Aorta (tissue), 5 donors: ENCODE results near the gene RFTN1. TPM values are rescaled to one million over a fixed set of nuclear protein-coding genes. Genes with fewer than 3 reads are reported as not detected.
A peak's percentile ranks its signal among the peaks of the same experiment; 100 is the strongest.

ENCODE experiments used
- ATAC-seq: fragments of 200-7000 bp; cut with Tn5 transposase; one replicate; pipeline ENCODE4 v1.9.1; 2022; ENCODE audit warnings: moderate library complexity; ENCODE audit not compliant: low FRiP score
- DNase-seq, 2 donors: peaks; one replicate each; pipeline ENCODE4 v3.0.0-alpha.2; 2020
- H3K27ac ChIP-seq, 2 donors: one replicate each; pipeline ENCODE4 v1.5.1; 2013; ENCODE audit warnings: low read length in 2 of 2, mild to moderate bottlenecking in 2 of 2, moderate library complexity in 2 of 2, control low read depth in 1 of 2, inconsistent platforms in 1 of 2, low read depth in 1 of 2
- H3K27me3 ChIP-seq, 2 donors: one replicate each; pipeline ENCODE4 v1.6.1; 2013; ENCODE audit warnings: control low read depth in 1 of 2, low read length in 1 of 2, mild to moderate bottlenecking in 1 of 2, moderate library complexity in 1 of 2; ENCODE audit not compliant: insufficient read depth in 2 of 2, control insufficient read depth in 1 of 2
- H3K36me3 ChIP-seq, 2 donors: one replicate each; pipeline ENCODE4 v1.6.1; 2013; ENCODE audit warnings: control low read depth in 1 of 2, low read length in 1 of 2, mild to moderate bottlenecking in 1 of 2; ENCODE audit not compliant: insufficient read depth in 2 of 2, control insufficient read depth in 1 of 2
- H3K4me1 ChIP-seq, 2 donors: one replicate each; pipeline ENCODE4 v1.6.1; 2013; ENCODE audit warnings: low read length in 2 of 2, control low read depth in 1 of 2, mild to moderate bottlenecking in 1 of 2, moderate library complexity in 1 of 2; ENCODE audit not compliant: insufficient read depth in 2 of 2, control insufficient read depth in 1 of 2
- H3K4me3 ChIP-seq, 2 donors: one replicate each; pipeline ENCODE4 v1.5.1; 2013; ENCODE audit warnings: low read length in 2 of 2, control low read depth in 1 of 2, mild to moderate bottlenecking in 1 of 2
- H3K9me3 ChIP-seq: one replicate; pipeline ENCODE4 v1.6.1; 2013; ENCODE audit warnings: mild to moderate bottlenecking, low read length; ENCODE audit not compliant: control insufficient read depth
- WGBS, 2 donors: extraction: QIAGEN DNeasy Blood & Tissue Kit; methylation state at CpG; one replicate each; pipeline ENCODE4 v1.1.7; 2013; 5-methylcytosine and 5-hydroxymethylcytosine counted together
- intact Hi-C, 2 donors: fragments of 100-400 bp; cut with DNase I; formaldehyde crosslinking; loops; one replicate each; pipeline versions ENCODE4 v1.14.2 to v1.15.0; 2022
- polyA plus RNA-seq, 2 donors: library from polyadenylated mRNA; stranded (reverse); fragments of 200-250 nt; gene quantifications; one replicate each; pipeline ENCODE4 v1.2.3, GENCODE V29; 2013
- total RNA-seq, 2 donors: library from RNA; stranded (reverse); fragmentation: NEBNext Ultra II Directional; extraction: Animal tissue kit (Norgen Biotek cat#: 25700); gene quantifications; one replicate each; pipeline ENCODE4 v1.2.1, GENCODE V29; 2021
- donor health status: healthy with polysubstance abuse.
- donor health status: Bipolar disorder and iron deficiency.
- donor health status: DM: no; HTN: no; CAD: no.
- donor health status: DM: no; HTN: no; CAD: no.
- donor health status: DM: yes; HTN: yes; CAD: no.

Gene RFTN1
- total and polyA plus RNA-seq, 4 donors = 12.7 to 119 (median 59.4) TPM

DNA sequence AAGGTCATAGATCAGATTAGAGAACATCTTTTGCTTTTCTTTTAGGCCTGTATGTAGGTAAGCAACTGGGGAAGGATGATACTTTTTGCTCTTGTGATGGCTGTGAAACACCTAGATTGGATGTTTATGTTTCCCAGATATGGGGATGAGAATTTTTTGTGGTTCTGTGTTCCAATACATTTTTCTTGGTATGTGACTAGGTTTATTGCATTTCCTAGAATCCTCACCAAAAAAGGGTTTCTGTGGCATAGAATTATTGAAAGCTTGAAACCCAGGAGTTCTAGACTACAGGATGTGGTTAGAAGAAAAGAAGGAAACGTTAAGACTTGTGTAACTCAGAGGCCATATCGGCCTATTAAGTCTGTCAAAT lies 222.7 kb downstream of the RFTN1 start:
- no peak for DNase-seq
- Histone ChIP-seq H3K4me1 (no peaks in the 10 kb centered on the region), H3K36me3 (peaks cover 0 to 2% of the 10 kb centered on the region in 2 donors), H3K27ac (no peak overlapping the region), H3K27me3 (no peaks in the 10 kb centered on the region), H3K9me3 (no peaks in the 10 kb centered on the region), H3K4me3 (no peak overlapping the region)
- no peak for ATAC-seq
- 66 to 70% methylated on average over 2 of the region's 2 CpGs for WGBS, 2 donors
- intact Hi-C loops = loop anchor here (1.0 to 10.0 kb wide), 2 partner anchors 224 to 259 kb away; partner anchors contain the start of gene RFTN1 (in 1 of the 2)

DNA sequence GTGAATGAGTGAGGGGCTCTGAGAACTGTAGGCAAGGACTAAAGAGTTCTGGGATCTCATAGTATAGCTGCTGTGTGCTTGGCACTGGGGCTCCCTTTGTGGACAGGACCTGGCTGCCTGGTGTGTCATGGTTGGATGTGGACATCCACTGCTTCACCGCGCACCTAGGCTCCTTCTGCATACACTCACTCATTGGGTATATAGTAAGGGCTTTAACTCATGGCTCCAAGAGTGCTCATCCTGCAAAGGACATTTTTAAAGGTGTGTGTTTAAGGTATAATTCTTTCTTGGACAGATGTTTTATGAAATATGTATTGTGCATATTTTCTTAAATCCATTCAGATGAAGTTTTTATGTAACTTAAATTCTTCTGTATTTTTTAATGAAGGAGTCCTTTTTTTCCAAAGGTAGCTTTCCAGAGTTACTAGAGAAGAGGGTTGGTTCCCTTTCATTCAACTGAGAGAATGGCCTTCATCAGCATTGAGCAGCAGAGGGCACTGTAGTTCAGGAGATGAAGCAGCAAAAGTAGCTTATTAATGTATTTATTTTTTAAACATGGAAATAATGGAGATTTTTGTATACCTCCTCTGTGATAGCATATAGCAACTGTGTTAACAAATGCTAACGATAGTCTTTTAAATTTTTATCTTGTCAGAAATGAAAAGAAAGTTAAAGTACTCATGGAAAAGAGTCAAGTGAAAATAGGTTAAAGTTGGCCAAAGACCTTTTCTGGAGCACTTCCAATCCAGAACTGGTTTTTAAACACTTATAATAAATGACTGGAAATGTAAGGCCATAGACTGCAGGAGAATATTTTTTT lies 223.3 kb downstream of the RFTN1 start:
- Histone ChIP-seq H3K4me1 (no peaks in the 10 kb centered on the region), H3K9me3 (no peaks in the 10 kb centered on the region), H3K27ac (no peak overlapping the region), H3K36me3 (peaks cover 0 to 2% of the 10 kb centered on the region in 2 donors), H3K27me3 (no peaks in the 10 kb centered on the region), H3K4me3 (no peak overlapping the region)
- intact Hi-C loops = loop anchor here (1.0 to 10.0 kb wide), 2 partner anchors 225 to 260 kb away; partner anchors contain the start of gene RFTN1 (in 1 of the 2)
- ATAC-seq (peak; percentile 77), DNase-seq (peak in 1 of 2 donors; percentile 51)
- whole genome bisulfite sequencing, 2 donors = 58 to 67% methylated on average over 3 of the region's 3 CpGs

DNA sequence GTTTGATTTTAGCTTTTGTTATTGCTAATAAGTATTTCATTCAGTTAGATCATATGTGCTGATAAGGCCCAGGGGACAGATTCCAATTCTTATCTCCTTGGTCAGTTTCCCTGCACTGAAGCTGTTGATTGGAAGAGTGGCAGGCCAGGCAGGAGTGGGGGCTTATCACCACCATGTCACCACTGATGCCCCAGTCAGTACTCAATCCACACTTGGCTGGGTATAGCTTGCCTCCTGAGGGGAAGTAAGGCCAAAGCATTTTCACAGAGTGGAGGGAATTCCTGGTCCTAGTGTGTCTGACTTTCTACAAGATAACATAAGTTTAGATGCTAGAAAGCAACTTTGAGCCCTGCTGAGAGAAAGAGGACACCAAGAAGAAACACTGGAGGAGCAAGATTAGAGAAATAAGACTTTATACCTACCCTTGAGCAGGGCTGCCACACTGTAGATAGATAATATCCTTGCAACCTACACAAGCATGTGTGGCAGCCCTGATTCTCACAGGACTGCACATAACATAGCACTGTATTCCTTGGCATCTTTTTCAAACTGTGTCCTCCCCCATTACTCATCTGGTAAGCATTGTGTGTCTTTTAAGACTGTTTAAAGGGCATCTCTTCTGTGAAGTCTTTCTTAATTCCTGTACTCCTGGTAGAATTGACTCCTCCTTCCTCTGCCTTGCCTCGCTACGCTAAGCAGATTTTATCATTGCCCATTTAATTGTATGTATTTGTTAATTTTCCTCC lies 224.2 kb downstream of the RFTN1 start:
- no peaks in the 10 kb centered on the region for H3K9me3 ChIP-seq
- no peak overlapping the region for H3K4me3 ChIP-seq
- no peaks in the 10 kb centered on the region for H3K4me1 ChIP-seq
- H3K27ac ChIP-seq = no peak overlapping the region
- no peak for ATAC-seq
- intact Hi-C loops = no loop called here
- no peaks in the 10 kb centered on the region for H3K27me3 ChIP-seq
- WGBS, 2 donors = 91 to 94% methylated on average over 2 of the region's 2 CpGs
- no peaks in the 10 kb centered on the region for H3K36me3 ChIP-seq
- DNase-seq = no peak

DNA sequence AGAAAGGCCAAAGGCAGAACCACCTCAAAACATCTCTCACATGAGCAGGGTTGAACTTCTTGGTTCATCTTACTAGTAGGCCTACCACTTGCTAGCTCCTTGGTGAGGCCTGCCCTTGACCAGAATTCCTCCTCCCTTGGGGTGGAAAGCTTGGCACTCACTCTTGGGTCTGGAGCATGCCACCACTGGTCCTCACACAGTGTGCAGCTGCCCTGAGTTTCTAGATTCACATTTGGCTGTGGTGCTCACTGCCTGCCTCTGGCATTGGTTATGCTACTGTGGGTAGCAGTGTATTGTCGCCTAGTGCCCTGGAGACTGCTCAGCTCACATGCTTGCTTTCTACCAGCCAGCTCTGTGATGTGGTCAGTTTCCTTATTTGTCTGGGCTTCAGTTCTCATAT lies 224.8 kb downstream of the RFTN1 start:
- H3K9me3 ChIP-seq = no peaks in the 10 kb centered on the region
- peak overlapping the region in 1 of 2 donors; percentile 13 for H3K27ac ChIP-seq
- DNase-seq (no peak), ATAC-seq (peak; percentile 53)
- H3K4me3 ChIP-seq = no peak overlapping the region
- no peaks in the 10 kb centered on the region for H3K4me1 ChIP-seq
- no peaks in the 10 kb centered on the region for H3K27me3 ChIP-seq
- H3K36me3 ChIP-seq = no peaks in the 10 kb centered on the region
- intact Hi-C loops = no loop called here
- WGBS, 2 donors = 11 to 16% methylated on average over 1 of the region's 1 CpG

DNA sequence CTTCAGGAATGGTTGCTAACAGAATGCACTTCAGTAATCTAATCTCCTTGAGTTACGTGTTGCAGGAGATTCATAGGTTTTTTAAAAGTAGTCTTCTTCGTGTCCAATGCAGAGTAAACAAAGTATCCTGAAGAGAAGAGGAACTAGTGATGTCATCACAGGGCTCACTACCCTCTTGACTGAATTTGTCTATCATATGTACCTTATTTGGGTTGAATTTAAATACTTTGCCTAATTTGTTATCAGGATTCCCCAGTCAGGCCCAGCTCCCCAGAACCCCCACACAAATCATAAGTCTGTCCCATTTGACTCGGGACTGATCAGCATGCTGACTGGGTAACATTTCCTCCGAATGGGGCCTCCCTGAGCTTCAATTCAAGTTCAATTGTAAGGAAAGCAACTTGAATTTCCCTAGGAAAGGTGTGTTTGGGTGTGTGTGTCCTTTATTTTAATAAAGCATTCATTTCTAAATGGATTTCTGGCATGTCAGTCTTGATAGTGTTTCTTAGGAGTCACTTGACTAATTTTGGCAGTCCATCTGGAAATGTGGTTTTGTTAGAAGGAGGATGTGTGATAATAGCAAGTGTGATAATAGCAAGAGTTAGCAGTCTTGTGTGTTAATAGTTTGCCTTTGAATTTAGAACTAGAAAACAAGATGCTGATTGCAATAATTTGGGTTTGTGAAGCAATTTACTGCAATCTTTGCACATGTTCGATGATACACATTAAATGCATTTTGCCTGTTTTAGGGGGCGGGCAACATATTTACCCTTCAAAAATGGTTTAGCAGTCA lies 226.6 kb downstream of the RFTN1 start:
- Histone ChIP-seq H3K9me3 (no peaks in the 10 kb centered on the region), H3K4me3 (no peak overlapping the region), H3K27ac (no peak overlapping the region), H3K4me1 (no peaks in the 10 kb centered on the region), H3K36me3 (no peaks in the 10 kb centered on the region), H3K27me3 (no peaks in the 10 kb centered on the region)
- WGBS, 2 donors = 79 to 82% methylated on average over 6 of the region's 6 CpGs
- intact Hi-C loops = no loop called here
- DNase-seq = no peak
- ATAC-seq = no peak

DNA sequence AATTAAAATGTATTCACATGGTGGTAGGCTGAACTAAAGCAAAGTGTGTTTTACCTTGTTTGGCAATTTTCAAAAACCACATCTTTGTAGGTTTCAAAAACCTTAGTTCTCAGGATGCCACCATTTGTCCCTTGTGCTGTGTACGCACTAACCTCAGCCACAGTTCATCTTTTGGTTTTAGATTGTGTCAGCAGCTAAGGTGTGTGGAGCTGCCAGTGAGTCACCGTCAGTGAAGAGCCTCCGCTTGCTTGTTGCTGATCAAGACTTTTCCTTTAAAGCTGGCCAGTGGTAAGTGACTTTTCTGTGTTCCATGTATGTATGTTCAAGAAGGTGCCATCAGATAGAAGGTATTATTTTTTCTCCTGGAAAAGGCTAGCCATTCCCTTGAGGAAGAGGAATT lies 227.3 kb downstream of the RFTN1 start:
- H3K27me3 ChIP-seq = no peaks in the 10 kb centered on the region
- no peaks in the 10 kb centered on the region for H3K36me3 ChIP-seq
- no peaks in the 10 kb centered on the region for H3K4me1 ChIP-seq
- H3K27ac ChIP-seq = no peak overlapping the region
- H3K4me3 ChIP-seq = no peak overlapping the region
- intact Hi-C loops = no loop called here
- DNase-seq (no peak), ATAC-seq (no peak)
- H3K9me3 ChIP-seq = no peaks in the 10 kb centered on the region
- 75 to 94% methylated on average over 3 of the region's 3 CpGs for WGBS, 2 donors

DNA sequence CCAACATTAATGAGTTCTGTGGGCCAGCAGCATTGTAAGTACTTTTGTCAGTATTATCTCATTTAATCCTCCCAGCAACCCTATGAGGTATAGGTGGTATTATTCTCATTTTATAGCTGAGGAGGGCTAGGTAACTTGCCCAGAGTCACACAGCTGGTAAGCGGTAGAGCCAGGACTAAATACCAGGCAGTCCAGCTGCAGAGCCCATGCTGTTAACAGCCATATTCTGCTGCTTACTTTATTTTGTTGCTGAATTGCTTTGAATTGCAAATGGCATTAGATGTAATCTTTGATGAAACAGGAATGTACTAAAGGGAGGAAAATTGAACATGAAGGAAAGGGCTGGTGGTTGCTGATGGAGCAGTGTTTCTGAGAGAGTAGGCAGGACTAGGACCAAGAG lies 228.9 kb downstream of the RFTN1 start:
- no peaks in the 10 kb centered on the region for H3K4me1 ChIP-seq
- ATAC-seq (no peak), DNase-seq (no peak)
- H3K36me3 ChIP-seq = no peaks in the 10 kb centered on the region
- H3K4me3 ChIP-seq = no peak overlapping the region
- 95 to 99% methylated on average over 1 of the region's 1 CpG for WGBS, 2 donors
- H3K27me3 ChIP-seq = no peaks in the 10 kb centered on the region
- H3K27ac ChIP-seq = no peak overlapping the region
- no peaks in the 10 kb centered on the region for H3K9me3 ChIP-seq
- intact Hi-C loops = no loop called here

DNA sequence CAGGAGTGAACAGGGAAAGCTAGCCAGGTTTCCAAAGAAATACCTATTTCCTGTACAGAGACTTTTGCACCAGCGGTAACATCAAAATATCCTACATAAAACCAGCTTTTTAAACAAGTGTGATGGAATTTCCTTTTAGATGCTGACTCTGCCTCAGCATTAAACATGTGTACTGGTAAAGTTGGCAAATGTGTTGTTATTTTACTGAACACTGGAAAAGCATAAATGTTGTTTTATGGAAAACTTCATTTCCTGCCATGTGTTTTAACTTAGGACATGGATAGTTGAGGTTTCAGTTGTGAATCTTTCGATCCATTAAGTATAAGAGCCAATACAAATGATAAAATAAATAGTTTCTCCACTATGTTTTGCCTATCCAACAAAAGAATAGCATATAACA lies 232.8 kb downstream of the RFTN1 start:
- no peak overlapping the region for H3K27ac ChIP-seq
- 80 to 92% methylated on average over 2 of the region's 2 CpGs for WGBS, 2 donors
- H3K9me3 ChIP-seq = no peaks in the 10 kb centered on the region
- no peaks in the 10 kb centered on the region for H3K27me3 ChIP-seq
- intact Hi-C loops = no loop called here
- H3K4me3 ChIP-seq = no peak overlapping the region
- H3K4me1 ChIP-seq = no peaks in the 10 kb centered on the region
- ATAC-seq (no peak), DNase-seq (no peak)
- peaks cover 0 to 2% of the 10 kb centered on the region in 2 donors for H3K36me3 ChIP-seq
